ENCODE data around the gene ACOT11.

Gene ACOT11

GRCh38 chr1:54545916-54546635, 2.0 kb upstream of the ACOT11 start:
- Mint-ChIP-seq H3K27ac (no peak overlapping the region), H3K4me3 (no peak overlapping the region), H3K4me1 (ENCODE audit: low read depth) (peaks cover 12% of the 10 kb centered on the region), H3K9me3 (no peaks in the 10 kb centered on the region), H3K27me3 (ENCODE audit: low read depth) (peaks cover 8% of the 10 kb centered on the region), H3K36me3 (ENCODE audit: low read depth) (no peaks in the 10 kb centered on the region)

- H3K27me3 Mint-ChIP-seq (ENCODE audit: low read depth) = peaks cover 8% of the 10 kb centered on the region
- no peak overlapping the region for H3K4me3 Mint-ChIP-seq
- H3K9me3 Mint-ChIP-seq = no peaks in the 10 kb centered on the region
- peaks cover 8% of the 10 kb centered on the region for H3K4me1 Mint-ChIP-seq (ENCODE audit: low read depth)
- H3K36me3 Mint-ChIP-seq (ENCODE audit: low read depth) = no peaks in the 10 kb centered on the region
- no peak overlapping the region for H3K27ac Mint-ChIP-seq
Observed at GRCh38 chr1:54546651-54547401, 1.2 kb upstream of the ACOT11 start.

DNA sequence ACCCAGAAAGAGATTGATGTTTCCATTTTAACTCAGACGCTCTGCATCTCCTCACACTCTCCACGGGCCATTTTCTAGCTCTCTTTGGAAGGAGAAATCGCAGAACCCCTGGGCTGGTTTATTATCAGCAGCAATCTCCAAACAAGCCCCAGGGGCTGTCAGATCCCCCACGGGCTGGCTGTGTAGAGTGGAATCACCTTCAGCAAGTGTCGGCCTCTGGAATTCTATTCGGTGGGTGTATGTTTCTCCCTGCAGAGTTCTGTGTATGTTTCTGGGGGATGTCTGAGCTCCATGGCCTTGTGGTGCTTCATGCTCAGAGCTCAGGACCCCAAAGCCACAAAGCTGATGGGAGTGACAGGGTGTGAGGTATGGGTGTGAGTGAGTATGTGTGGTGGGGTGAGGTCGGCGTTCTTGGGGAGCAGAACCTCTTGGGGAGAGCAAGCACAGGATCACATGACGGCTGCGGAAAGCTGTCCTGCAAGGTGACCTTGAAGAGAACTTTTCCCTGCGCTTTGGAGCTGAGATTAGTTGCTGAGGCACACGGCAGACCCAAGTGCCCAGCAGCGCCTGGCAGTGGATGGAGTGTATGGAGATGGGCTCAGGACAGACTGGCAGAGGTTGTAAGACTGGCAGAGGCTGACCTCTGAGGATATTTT, 489 bp downstream of the ACOT11 start:
- no peaks in the 10 kb centered on the region for H3K9me3 Mint-ChIP-seq
- no peaks in the 10 kb centered on the region for H3K4me1 Mint-ChIP-seq (ENCODE audit: low read depth)
- no peak overlapping the region for H3K4me3 Mint-ChIP-seq
- H3K36me3 Mint-ChIP-seq (ENCODE audit: low read depth) = no peaks in the 10 kb centered on the region
- no peak overlapping the region for H3K27ac Mint-ChIP-seq
- H3K27me3 Mint-ChIP-seq (ENCODE audit: low read depth) = peaks cover 4% of the 10 kb centered on the region

GRCh38 chr1:54549181-54549924, 1.3 kb downstream of the ACOT11 start:
- Mint-ChIP-seq H3K36me3 (ENCODE audit: low read depth) (no peaks in the 10 kb centered on the region), H3K9me3 (no peaks in the 10 kb centered on the region), H3K4me1 (ENCODE audit: low read depth) (no peaks in the 10 kb centered on the region), H3K4me3 (no peak overlapping the region), H3K27ac (no peak overlapping the region), H3K27me3 (ENCODE audit: low read depth) (peaks cover 4% of the 10 kb centered on the region)

DNA sequence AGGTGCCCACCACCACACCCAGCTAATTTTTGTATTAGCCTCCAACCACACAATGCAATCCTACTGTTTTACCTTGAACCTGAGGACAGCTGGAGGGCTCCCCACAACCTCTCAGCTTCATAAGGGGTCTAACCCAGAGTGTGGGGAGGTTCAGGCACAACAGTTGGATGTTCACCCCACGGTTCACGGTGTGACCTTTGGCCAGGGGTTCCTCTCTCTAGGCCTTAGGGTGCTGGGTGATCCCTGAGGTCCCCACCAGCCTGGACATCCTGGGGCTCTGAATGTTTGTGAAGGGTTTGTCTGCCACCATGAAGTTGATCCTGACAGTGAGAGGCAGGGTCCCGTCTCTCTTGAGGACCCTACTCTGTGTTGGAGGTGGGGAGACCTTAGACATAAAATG, 3.9 kb downstream of the ACOT11 start:
- no peaks in the 10 kb centered on the region for H3K4me1 Mint-ChIP-seq (ENCODE audit: low read depth)
- peaks cover 5% of the 10 kb centered on the region for H3K9me3 Mint-ChIP-seq
- no peak overlapping the region for H3K4me3 Mint-ChIP-seq
- peaks cover 8% of the 10 kb centered on the region for H3K27me3 Mint-ChIP-seq (ENCODE audit: low read depth)
- H3K27ac Mint-ChIP-seq = no peak overlapping the region
- H3K36me3 Mint-ChIP-seq (ENCODE audit: low read depth) = no peaks in the 10 kb centered on the region

DNA sequence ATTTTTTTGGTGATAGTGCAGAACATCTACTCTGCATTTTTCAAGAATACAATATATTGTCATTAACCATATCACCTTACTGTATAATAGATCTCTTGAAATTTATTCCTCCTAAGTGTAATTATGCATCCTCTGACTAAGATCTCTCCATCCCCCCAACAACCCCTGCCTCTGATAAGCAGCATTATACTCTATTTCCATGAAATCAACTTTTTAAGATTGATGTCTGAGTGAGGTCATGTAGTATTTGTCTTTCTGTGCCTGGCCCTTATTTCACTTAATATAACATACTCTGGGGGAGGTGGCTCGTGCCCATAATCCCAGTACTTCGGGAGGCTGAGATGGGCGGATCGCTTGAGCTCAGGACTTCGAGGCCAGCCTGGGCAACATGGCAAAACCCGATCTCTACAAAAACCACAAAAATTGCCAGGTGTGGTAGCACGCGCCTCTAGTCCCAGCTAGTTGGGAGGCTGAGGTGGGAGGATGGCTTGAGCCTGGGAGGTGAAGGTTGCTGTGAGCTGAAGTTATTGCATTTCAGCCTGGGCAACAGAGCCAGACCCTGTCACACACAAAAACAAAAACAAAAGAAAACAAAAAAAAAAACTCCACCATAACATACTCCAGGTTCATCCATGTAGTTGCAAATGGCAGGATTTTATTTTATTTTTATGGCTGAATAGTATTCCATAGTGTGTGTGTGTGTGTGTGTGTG, 5.7 kb downstream of the ACOT11 start:
- H3K9me3 Mint-ChIP-seq = peaks cover 5% of the 10 kb centered on the region
- H3K27ac Mint-ChIP-seq = no peak overlapping the region
- H3K4me1 Mint-ChIP-seq (ENCODE audit: low read depth) = no peaks in the 10 kb centered on the region
- no peak overlapping the region for H3K4me3 Mint-ChIP-seq
- peaks cover 8% of the 10 kb centered on the region for H3K27me3 Mint-ChIP-seq (ENCODE audit: low read depth)
- H3K36me3 Mint-ChIP-seq (ENCODE audit: low read depth) = no peaks in the 10 kb centered on the region

DNA sequence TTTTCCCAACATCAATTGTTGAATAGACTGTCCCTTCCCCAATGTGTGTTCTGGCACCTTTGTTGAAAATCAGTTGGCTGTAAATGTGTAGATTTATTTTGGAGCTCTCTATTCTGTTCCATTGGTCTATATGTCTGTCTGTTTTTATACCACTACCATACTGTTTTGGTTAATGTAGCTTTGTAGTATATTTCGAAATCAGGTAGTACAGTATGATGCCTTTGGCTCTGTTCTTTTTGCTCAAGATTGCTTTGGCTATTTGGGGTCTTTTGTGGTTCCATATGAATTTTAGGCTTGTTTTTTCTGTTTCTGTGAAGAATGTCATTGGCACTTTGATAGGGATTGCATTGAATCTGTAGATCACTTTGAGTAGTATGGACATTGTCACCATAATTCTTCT, 8.1 kb downstream of the ACOT11 start:
- H3K27ac Mint-ChIP-seq = no peak overlapping the region
- peaks cover 5% of the 10 kb centered on the region for H3K9me3 Mint-ChIP-seq
- no peaks in the 10 kb centered on the region for H3K4me1 Mint-ChIP-seq (ENCODE audit: low read depth)
- H3K27me3 Mint-ChIP-seq (ENCODE audit: low read depth) = peaks cover 4% of the 10 kb centered on the region
- no peak overlapping the region for H3K4me3 Mint-ChIP-seq
- H3K36me3 Mint-ChIP-seq (ENCODE audit: low read depth) = no peaks in the 10 kb centered on the region

DNA sequence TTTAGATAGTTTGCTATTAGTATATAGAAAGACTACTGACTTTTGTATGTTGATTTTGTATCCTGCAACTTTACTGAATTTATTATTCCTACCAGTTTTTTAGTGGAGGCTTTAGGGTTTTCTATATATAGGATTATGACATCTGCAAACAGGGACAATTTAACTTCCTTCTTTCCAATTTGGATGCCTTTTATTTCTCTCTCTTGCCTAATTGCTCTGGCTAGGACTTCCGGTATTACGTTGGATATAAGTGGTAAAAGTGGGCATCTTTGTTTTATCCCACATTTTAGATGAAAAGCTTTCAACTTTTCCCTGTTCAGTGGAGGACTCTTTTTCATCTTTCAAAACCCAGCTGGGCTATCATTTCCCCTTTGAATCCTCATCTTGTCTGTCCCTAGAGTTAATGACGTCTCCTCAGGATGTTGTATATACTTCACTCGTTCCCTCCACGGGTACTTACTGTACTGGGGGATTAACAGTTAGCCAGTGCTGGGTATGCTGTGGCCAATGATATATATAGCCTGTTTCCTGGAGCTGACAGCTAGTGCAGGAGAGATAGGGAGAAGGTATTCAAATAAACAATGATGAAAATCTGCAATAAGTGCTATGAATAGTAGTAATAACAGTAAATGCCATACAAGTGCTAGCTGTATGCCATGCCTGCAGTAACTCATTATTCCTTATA, 9.8 kb downstream of the ACOT11 start:
- Mint-ChIP-seq H3K9me3 (peaks cover 5% of the 10 kb centered on the region), H3K4me3 (no peak overlapping the region), H3K4me1 (ENCODE audit: low read depth) (no peaks in the 10 kb centered on the region), H3K36me3 (ENCODE audit: low read depth) (no peaks in the 10 kb centered on the region), H3K27me3 (ENCODE audit: low read depth) (peaks cover 4% of the 10 kb centered on the region), H3K27ac (no peak overlapping the region)

DNA sequence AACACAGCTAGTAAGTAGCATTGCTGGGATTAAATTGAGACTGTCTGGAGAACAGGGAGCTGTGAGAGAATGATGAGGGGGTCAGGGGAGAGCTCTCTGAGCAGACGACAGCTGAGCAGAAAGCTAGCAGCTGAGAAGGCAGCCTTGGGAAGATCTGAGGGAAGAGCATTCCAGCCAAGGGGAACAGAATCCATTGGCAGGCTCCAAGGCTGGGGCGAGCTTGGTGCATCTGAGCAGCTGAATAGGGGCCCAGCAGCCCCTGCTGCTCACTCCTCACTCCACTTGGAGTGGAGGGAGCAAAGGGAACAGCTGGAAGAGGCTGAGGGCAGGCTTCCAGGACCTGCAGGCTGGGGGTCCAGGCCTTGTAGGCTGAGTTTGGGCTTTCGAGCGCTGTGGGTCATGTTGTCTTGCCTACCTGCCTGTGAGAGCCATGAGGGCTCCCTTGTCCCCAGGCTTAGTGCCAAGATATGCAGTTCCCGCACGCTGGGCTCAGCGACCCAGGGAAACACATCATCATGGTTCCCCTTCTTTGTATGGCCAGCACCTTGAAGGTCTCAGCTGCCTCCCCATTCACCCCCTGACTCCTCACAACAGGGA, 10.5 kb downstream of the ACOT11 start:
- Mint-ChIP-seq H3K9me3 (peaks cover 5% of the 10 kb centered on the region), H3K27ac (no peak overlapping the region), H3K4me1 (ENCODE audit: low read depth) (no peaks in the 10 kb centered on the region)

DNA sequence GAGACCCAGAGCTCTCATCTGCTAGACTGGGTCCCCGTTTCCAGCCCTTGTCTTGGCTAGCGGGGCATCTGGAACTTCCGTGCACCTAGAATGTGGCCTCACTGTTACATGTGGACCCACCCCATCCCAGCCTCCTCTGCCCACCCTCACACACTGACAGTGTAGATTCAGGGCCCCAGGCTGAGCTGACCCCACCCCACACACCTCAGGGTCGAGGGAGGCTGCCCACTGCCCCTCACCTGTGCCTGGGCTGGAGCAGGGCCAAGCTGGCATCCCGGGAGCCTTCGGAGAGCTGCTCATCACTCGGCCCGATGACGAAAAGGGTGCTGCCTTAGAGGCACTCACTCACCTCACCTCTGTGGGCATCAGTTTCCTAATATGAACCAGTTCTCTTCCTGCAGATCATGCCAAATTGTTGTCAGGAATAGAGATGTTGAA, 11.1 kb downstream of the ACOT11 start:
- H3K4me1 Mint-ChIP-seq (ENCODE audit: low read depth) = no peaks in the 10 kb centered on the region
- H3K27ac Mint-ChIP-seq = no peak overlapping the region
- no peaks in the 10 kb centered on the region for H3K36me3 Mint-ChIP-seq (ENCODE audit: low read depth)
- H3K27me3 Mint-ChIP-seq (ENCODE audit: low read depth) = peaks cover 4% of the 10 kb centered on the region
- H3K4me3 Mint-ChIP-seq = no peak overlapping the region
- H3K9me3 Mint-ChIP-seq = peaks cover 5% of the 10 kb centered on the region

More for the DNA sequence above, 10.5 kb downstream of the ACOT11 start:
- Mint-ChIP-seq H3K36me3 (ENCODE audit: low read depth) (no peaks in the 10 kb centered on the region), H3K27me3 (ENCODE audit: low read depth) (peaks cover 4% of the 10 kb centered on the region), H3K4me3 (no peak overlapping the region)

GRCh38 chr1:54559771-54560231, 11.8 kb downstream of the ACOT11 start:
- H3K9me3 Mint-ChIP-seq = peaks cover 5% of the 10 kb centered on the region
- H3K27me3 Mint-ChIP-seq (ENCODE audit: low read depth) = peaks cover 4% of the 10 kb centered on the region
- no peak overlapping the region for H3K4me3 Mint-ChIP-seq
- H3K4me1 Mint-ChIP-seq (ENCODE audit: low read depth) = no peaks in the 10 kb centered on the region
- H3K36me3 Mint-ChIP-seq (ENCODE audit: low read depth) = no peaks in the 10 kb centered on the region
- no peak overlapping the region for H3K27ac Mint-ChIP-seq

- no peaks in the 10 kb centered on the region for H3K9me3 Mint-ChIP-seq
- H3K4me3 Mint-ChIP-seq = no peak overlapping the region
- H3K27ac Mint-ChIP-seq = no peak overlapping the region
- H3K27me3 Mint-ChIP-seq (ENCODE audit: low read depth) = peaks cover 5% of the 10 kb centered on the region
- H3K4me1 Mint-ChIP-seq (ENCODE audit: low read depth) = no peaks in the 10 kb centered on the region
- no peaks in the 10 kb centered on the region for H3K36me3 Mint-ChIP-seq (ENCODE audit: low read depth)
Observed at GRCh38 chr1:54564312-54565112, 16.5 kb downstream of the ACOT11 start.

Data from T-helper 1 cell treated with Interleukin-12 subunit alpha and Interleukin-12 subunit beta and Interleukin-4 antibody, amounts not matched to agents 30 μg/mL and 1 μg/mL, for 36 hours (primary cell).